Stimulated activated CD8-positive, alpha-beta memory T cell treated with anti-CD3 and anti-CD28 coated beads, Interleukin-15, amount 100 ng/mL, for 4 hours (primary cell): ENCODE measurements around the gene PSD2.

Experiments used
- DNase-seq, 2 donors: peaks; one replicate each; pipeline ENCODE4 v3.0.0-alpha.2; 2020; ENCODE audit warnings: low read depth in 2 of 2

Gene PSD2

DNA sequence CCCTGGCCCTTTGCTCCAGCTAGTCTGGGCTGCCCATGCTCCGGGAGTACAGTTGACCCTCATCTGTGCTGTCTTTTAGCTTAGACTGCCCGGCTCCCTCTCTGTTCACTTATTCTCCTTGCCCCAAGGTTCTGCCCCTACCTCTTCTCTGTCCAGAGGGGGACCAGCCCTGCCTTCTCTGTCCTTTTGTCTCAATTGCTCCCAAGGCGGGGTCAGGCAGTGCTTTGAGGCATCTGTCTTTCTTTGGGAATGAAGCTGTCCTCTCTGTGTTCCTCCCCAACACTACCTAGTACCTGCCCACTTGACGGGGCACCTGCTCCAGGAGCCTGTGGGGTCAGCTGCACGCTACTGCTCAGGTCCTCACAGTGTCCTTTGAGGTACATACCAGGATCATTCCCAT is 59.3 kb downstream of the PSD2 start:
- DNase-seq: no peak

GRCh38 chr5:139855451-139855850 is 59.8 kb downstream of the PSD2 start:
- no peak for DNase-seq

- no peak for DNase-seq
These were observed 60.4 kb downstream of the PSD2 start for GRCh38 chr5:139855946-139856540.

GRCh38 chr5:139856714-139857113 is 61.1 kb downstream of the PSD2 start:
- no peak for DNase-seq

- no peak for DNase-seq
These were observed 63.4 kb downstream of the PSD2 start for GRCh38 chr5:139859013-139859412.

GRCh38 chr5:139861021-139861888 is 65.6 kb downstream of the PSD2 start:
- no peak for DNase-seq

DNA sequence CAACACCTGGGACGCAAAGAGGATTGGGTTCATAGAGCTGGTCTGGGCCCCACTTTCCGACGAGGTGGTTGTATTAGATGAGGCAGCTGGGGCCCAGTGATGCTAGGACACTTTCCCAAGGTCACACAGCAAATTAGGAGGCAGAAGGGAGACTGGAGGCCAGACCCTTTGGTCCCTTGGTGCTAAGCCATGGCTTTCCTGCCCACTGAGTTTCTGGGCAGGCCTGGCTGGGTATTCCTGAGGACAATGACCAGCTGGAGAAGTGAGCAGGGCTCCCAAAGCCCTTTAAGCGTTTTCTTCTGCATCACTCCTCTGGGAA is 66.2 kb downstream of the PSD2 start:
- no peak for DNase-seq

DNA sequence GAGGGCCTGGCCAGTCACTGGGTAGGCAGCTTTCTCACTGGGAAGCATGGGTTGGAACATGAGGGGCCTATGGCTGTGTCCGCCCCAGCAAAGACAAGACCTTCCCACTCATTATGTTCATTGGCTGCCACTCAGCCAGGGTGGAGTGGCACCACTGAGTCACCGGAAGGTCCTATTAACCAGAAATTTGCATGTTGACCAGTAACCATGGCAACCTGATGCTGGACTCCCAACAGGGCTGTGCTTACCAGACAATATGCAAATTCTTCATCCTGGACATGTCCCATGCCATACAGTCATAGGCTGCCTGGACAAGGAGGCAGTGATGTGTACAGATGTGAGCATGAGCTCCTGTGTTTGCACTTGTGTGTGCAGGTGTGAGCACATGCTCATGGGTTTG is 66.7 kb downstream of the PSD2 start:
- DNase-seq: no peak

DNA sequence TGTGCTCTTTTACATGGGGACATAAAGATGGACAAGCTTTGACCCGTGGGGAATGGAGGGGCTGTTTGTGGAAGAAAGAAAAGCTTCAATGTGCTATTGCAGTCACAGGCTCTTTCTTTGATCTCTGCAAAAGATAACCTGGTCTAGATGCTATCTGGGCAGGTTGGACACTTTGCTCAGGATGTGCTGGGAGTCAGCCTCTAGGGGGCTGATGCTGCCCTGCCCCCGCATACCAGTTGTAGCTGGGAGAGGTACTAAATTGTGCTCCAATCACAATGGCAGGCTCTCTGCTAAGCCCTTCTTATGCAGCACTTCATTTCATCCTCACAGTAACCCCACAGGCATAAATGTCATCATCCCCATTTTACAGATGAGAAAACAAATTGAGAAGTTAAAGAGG is 67.2 kb downstream of the PSD2 start:
- DNase-seq: no peak

DNA sequence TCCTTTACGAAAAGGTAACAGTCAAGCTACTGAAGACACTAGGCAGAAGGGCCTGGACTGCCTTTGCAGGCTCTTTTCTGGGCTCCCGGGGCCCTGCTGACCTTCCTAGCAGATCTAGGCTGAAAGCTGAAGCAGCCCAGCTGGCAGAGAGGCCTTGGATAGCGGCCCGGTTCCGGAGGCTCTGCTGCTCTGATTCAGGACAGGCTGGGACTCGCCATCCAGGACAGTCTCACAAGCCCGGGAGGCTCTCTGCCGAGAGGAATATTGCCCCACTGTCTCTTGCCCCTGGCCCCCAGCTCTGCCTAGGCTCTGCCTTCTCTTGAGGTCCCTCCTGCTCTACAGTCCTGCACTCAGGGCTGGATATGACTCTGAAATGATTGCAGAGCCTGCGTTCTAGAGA is 67.8 kb downstream of the PSD2 start:
- no peak for DNase-seq

DNA sequence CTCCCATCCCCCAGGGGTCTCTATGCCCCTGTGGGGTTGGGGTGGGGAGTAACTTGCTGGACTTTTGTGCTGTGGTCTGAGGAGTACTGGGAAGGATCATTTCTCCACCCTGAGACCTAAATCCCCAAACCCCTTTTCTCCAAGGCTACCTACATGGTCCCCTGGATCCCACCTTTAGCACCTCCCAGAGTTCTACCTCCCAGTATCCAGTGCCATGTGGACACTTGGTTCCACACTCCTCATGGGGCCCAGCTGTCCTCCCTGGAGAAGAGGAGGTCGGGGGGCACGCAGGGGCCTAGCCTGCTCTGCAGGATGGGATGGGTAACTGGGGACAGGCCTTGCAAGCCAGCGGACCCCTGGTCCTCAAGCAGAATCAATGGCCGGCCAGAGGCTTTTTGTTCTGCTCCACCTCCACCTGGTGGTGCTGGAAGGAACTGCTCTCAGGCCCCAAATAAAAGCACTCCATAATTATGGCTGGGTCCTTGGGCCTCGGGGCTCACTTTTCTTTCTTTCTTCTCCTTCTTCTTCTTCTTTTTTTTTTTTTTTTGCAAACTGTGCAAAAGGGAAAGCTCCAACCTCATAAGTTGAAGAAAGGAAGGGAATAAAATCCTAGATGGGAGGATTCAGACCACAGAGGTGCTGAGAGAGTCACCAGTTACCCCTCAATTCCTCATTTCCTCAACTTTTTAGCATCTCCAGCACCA is 68.4 kb downstream of the PSD2 start:
- DNase-seq: peak in 1 of 2 donors; percentile 7

DNA sequence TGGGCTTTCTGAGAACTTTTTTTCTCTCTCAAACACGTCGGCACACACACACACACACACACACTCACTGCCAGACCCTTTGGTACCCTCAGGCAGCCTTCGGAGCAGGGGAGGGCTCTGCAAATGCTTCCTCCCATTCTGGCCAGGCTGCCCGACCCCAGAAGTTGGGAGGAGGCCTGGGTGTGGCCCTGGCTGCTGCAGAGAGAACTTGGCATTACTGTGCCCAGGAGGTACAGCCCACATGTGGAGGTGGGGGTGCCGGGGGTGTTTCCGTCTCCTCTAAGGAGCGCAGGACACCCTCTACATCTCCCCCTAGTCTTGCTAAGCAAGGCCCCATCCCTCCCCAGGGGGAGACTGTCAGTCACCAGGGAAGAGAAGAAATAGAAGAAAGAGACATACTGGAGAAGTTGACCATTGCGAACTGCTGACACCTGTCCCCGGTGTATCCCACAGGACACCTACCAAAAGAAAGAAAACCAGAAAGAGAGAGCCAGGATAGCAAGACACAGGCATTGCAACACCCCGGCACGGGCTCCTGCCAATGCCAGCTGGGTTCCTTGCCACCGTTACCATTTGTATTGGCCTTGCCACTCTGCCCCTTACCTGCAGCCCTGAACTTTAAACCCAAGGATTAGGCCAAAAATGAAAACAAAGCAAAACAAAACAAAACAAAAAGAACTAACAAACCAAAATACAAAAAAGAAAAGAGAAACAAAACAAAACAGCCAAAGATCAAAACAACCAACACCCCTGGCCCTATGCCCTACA is 69.3 kb downstream of the PSD2 start:
- no peak for DNase-seq

GRCh38 chr5:139867109-139867508 is 71.5 kb downstream of the PSD2 start:
- no peak for DNase-seq

DNA sequence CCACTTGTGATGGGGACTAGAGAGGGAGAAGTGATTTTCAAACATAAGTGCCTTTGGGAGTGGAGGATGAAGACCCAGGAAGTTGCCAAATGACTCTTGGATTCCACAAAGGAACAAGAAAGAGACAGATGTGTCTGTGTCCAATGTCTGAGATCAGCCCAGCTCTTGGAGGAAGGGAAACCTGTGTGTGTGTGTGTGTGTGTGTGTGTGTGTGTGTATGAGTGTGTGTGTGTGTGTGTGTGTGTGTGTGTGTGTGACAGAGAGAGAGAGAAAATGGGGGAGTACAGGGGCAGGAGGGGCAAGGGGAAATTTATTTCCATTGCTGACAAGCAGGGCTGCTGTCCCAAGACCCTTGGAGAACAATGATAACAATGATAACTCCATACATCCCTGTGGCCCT is 72.0 kb downstream of the PSD2 start:
- DNase-seq: no peak

DNA sequence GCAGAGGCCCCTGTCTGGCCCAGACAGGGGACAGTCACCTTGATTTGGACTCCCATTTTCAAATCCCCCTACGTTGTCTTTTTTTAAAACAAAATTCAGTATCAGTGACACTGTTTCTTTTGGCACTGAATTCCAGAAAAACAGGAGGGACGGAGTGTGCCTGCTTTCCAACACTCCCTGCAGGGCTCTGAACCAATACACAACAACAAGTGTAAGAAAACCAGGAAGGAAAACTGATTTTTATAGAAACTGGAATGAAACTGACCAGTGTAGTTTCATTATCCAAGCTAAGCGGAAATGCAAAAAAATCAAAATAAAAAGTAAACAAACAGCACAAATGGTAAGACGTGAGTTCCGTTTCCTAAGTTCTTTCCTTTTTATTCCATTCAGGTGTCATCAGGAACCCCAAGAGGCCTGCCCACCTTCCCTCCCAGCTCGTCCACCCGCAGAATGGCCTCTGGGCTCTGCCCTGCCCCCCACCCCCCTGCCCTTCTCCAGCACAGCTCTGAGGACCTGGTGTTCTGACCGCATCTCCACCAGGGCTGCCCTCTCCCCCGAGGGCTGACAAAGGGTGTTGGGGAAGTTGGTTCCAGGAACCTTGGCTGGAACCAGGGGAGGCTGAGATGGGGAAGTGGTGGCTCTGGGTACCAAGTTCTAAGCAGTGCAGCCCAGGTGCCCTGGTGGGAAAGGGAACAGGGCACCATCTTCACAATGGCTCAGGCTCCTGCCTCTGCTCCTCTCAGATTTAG is 73.6 kb downstream of the PSD2 start:
- no peak for DNase-seq

- DNase-seq: no peak
These were observed 75.1 kb downstream of the PSD2 start for GRCh38 chr5:139870677-139871076.

- no peak for DNase-seq
These were observed 76.0 kb downstream of the PSD2 start for GRCh38 chr5:139871614-139872013.

- DNase-seq: no peak
These were observed 76.6 kb downstream of the PSD2 start for GRCh38 chr5:139872052-139872766.

DNA sequence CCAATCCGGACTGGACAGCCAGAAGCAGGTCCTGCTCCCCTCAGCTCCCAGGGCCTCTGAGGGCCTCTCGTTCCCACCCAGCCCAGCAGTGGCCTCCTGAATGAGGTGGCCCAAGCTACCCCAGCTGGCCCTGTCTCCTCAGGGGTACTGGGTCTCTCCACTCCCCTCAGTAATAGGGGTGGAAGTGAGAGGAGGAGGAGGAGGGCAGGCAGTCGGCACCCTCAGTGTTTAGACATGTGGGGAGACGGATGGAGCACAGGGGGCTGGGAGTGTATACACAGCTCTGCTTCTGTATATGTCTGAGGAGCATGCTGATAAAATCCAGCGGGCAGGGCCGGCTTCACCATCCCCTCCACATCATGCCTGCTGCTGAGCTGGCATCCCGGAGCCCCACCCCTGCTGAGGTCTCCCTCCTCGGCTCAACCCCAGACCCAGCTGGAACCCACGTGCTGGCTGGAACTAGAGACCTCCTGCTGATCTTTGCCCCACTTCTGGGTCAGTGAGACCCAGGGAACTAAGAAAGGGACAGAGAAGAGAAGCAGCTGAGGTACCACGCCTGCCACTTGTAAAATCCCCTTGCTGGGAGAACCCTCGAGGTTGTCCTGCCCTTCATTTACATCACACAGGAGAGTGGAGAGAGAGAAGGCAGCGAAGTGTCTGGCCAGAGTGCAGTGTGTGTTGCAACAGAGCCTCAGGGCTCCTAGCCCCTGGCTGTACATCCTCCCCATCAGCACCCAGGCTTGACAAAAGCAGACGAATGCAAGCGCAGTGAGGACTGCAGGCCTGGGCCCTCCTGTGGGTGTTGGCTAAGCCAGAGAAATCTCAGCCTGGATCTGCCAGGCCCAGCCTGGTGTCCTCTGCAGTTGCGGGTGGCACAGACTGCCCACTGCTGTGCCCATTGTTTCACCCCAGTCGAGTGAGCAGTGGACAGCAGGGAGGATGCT is 77.5 kb downstream of the PSD2 start:
- DNase-seq: no peak

- no peak for DNase-seq
These were observed 80.3 kb downstream of the PSD2 start for GRCh38 chr5:139875957-139876356.
